ENCODE results near the gene LZTS2.
"Not testable (repeated sequence)": the region's sequence is repeated elsewhere in the genome, so short reads cannot be mapped to it uniquely, and the experiment has no call there.

Gene LZTS2

DNA sequence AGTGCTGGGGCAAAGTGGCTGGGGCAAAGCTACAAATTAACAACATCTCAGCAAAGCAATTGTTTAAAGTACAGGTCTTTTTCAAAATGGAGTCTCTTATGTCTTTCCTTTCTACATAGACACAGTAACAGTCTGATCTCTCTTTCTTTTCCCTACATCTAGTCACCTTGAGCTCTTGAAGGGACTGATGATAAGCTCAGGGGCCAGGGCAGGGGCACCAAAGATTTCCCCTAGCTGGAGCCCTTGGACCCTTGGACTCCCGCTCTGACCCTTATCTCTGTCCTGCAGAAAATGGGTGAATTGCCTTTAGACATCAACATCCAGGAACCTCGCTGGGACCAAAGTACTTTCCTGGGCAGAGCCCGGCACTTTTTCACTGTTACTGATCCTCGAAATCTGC, 34.8 kb downstream of the LZTS2 start:
- DNase-seq: not testable (repeated sequence)

DNA sequence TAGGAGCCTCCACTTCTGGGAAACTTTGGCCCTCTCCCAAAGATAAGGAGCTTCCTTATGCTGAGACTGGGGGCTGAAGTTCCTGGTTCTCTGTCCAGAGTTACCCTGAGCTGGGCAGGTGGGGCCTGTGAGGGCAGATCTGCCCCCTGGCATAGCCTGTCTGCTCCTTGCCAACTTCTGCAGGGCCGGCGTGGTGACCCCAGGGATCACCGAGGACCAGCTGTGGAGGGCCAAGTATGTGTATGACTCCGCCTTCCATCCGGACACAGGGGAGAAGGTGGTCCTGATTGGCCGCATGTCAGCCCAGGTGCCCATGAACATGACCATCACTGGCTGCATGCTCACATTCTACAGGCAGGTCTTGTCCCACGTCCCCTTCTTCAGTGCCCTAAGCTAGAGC, 35.7 kb downstream of the LZTS2 start:
- no peak for DNase-seq

DNA sequence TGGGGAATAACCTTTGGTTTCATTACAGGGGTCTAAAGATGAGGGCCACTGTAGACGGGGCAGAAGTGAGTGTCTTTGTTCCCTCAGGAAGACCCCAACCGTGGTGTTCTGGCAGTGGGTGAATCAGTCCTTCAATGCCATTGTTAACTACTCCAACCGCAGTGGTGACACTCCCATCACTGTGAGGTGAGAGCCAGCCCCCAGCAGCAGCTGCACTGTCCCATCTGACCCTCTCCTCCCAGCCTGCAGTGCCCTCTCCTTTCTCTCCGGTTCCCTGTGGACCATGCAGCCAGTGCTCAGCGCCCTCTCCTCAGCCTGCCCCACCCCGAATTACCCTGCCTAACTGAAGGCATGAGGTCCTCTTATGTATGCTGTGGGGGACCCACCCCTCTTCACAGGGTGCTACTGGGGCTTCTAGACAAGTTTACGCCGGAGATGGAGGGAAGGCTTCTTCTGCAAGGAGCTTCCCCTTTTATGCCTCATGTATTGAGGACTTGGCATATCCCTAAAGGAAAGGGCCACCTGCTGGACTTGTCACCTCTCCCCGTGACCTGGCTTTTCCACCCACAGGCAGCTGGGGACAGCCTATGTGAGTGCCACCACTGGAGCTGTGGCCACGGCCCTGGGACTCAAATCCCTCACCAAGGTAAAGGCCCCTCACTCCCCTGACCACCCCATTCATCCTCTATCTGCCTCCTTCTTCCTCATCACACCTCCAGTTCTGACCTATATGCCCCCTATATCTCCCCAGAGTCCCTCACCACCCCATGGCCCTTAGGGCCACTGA, 36.5 kb downstream of the LZTS2 start:
- no peak for DNase-seq

DNA sequence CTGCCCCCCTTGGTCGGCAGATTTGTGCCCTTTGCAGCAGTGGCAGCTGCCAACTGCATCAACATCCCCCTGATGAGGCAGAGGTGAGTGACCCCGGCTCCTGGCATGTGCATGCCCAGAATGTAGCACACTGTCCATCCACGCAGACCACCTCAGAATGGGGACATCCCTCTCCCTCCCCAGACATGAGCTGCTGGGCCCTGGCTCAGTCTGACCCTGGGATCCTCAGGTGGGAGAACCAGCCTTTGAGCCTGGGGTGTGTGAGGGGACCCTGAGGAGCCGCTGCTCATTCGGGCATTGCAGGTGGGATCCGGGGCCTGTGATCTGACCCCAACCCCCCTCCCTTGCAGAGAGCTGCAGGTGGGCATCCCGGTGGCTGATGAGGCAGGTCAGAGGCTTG, 37.1 kb downstream of the LZTS2 start:
- no peak for DNase-seq

DNA sequence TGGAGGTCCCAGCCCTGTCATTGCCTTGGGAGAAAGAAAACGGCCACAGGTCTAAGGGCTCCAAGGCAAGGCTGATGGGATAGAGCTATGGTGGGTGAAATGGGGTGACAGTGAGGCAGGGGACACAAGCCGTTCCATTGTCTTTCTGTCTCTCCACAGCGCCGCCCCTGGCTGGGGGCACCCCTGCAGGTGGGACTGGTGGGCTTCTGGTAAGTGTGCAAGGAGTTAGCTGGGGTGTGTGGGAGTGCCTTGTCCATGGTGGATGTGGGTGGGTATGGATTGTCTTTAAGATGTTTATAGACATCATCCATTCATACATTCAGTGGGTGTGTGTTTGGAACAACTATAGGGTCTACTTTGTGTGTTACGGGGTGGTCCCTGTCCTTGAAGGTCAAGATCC, 38.9 kb downstream of the LZTS2 start:
- DNase-seq: no peak

DNA sequence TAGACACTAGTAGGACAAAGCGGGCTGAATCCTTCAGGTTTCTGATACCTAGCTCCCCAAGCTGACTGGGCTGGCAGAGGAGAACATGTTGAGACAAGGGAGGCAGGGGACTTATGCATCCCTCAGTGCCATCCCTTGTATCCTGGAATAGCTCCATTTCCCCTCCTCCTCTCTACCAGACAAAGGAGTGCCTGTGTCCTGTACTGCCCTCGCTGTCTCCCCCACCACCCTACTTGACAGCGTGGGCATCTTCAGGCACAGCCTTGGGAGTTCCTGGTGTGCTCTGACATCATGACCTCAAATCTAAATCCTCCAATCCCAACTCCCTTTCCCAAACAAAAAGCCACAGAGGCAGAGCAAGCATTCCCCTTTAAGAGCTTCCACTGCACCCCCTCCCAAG, 40.5 kb downstream of the LZTS2 start:
- no peak for DNase-seq

DNA sequence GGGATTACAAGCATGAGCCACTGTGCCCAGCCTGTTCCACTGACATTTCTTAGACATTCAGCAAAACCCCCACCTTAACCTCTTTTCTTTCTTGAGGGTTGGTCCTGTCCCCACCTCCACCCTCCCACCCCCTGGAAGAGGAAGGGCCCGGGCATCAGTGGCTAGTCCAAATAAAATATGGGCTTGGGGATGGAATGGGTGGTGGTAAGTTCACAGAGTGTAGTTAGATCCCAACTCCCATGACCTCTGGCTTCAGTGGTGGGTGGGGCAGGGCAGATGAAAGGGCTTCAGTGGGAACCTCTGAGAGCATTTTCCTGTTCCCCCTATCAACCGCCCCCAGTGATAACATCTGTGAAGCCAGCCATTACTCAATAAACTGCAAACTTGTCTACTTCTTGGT, 41.2 kb downstream of the LZTS2 start:
- DNase-seq: no peak

DNA sequence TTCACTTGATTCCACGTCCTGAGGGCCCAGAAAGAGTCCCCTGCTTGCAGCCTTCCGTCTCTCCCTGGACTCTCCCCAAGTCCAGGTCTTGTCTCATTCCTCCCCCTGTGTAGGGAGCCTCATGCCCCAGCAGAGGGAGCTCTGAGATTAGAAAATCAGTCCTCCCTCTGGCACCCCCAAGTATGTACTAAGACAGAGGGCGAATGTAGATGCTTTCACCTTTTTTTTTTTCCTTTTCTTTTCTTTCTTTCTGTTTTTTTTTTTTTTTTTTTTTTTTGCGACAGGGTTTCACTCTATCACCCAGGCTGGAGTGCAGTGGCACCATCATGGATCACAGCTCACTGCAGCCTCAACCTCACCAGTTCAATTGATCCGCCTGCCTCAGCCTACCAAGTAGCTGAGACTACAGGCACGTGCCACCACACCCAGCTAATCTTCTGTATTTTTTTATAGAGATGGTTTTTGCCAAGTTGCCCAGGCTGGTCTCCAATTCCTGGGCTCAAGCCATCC, 41.7 kb downstream of the LZTS2 start:
- DNase-seq: peak; percentile 50

DNA sequence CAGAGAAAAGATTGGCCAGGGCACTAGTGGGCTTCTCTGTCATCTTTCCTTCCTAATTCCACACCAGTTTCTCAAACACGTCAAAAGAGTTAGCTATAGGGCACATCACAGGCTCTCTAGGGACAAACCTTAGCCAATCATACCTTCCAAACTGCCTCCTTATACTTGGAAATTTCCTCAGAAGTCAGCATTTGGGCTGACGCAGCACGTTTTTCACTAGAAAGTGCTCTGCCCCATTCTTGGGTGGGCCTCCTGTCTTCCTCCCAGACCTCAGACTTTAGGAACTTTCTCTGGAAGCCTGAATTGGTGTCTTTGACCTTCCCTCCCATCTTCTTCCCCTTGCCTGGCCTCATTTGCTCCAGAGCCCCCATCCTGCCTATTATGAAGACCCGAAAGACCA, 42.5 kb downstream of the LZTS2 start:
- DNase-seq: no peak

DNA sequence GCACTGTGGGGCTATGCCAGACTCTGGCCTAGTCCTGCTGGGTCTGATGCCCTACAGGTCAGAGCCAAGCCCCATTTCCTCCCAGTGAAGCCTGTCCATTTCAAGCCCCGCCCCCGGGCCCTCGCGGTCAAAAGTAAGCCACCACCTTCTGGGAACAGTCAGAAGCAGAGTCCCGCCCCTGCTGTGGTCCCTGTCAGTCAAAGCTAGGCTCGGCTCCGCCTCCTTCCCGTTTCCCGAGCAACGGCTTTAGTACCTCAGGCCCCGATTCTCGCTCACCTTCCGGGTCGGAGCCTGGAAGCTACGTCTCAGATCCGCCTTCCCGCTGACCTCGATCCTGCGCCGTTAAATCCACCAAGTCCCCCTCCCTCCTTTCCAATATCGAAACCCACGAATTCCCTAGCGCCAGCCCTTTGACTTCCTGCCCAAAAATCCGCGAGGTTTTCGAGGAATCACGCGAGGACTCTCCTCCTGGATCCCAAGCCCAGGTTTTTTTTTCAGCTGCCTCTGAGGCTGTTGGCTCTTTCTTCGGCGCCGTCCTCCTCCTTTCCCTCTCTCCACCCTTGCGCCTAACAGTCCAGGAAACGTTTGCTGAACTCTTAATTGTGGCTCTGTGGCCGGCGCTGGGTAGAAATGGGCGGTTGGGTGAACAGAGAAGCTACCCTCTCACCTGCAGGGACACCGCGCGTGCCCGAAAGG, 43.2 kb downstream of the LZTS2 start:
- DNase-seq: peak; percentile 91

DNA sequence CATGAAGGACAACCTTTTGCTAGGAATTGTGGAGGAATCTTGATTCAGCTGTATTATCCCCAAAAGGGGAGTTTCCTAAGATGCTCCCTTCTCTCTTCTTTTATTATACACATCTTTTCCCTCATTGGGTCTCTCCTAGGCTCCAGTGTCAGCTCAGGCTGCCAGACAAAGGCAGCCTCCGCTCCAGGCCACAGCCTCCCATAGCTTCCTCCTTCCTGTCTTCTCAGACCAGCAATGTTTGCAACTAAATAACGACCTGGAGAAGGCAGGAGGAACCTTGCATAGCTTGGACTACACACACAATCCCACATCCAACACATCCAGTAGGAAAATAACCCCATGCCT, 43.7 kb downstream of the LZTS2 start:
- DNase-seq: no peak

DNA sequence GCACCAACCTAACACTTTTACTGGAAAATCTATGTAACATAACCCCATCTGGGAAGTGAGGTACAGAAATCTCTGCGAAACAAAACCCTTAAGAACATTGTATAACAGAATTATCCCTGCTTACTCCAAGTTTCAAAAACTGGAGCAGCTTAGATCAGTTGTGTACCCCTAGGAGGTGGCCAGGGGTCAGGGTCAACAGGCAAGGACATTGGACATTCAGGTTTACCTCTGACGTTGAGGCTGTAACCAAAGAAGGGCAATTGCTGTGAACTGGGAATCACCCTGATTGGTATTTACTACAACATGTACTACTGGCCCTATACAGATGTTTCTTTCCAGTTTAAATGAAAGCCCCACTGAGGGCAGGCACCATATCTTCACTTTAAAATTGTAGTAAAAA, 44.5 kb downstream of the LZTS2 start:
- DNase-seq: no peak

DNA sequence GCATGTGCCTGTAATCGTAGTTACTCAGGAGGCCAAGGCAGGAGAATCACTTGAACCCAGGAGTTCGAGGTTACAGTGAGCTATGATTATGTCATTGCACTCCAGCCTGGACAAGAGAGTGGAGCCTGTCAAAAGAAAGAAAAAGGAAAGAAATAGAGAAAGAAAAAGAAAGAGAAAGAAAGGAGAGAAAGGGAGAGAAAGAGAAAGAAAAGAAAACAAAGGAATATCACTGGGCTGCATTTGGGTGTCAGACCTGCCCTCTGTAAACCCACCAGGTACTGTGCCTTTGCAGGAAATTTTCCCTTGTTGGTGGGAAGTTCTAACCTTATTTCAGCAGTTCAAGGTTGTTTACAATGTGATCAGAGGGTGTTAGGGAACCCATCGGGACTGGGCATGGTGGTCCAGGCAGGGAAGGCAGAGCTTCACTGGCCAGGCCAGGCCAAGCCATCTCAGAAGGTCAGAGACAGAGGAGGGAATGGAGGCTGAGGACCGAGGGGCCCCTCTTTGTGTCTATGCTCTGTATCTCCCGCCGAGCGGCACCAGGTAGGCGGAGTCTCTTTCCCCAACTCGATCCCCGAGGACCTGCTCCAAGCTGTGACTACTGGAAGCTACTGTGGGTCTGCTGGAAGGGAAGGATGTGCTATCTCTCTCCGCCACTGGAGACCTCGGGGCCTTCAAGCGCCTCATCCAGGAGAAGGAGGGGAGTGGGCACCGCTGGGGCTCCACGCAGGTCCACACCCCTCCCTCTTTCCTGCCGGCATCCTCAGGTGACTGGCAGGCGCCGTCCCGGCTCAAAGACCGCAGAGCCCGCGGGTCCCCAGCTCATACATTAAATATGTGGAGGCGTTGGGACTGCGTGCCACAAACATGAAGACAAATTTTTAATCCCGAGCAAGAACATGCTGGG, 47.0 kb downstream of the LZTS2 start:
- DNase-seq: no peak

DNA sequence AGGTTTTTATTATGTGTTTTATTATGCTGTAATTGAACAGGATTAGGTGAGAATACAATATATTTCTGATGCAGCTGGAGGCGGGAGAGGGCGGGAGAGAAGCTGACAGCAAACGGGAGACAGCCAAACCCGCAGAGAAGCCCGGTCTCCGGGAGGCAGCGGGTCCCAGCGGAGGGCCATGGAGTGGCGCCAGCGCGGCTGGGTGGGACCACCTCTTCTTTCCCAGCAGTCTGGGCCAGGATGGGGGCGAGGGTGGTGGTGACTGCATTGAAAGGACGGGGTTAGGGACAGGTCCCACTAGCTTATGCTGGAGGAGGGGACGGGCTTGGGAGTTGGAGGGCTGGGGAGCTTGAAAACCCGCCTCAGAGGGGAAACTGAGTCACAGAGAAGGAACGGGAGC, 47.7 kb downstream of the LZTS2 start:
- DNase-seq: no peak

DNA sequence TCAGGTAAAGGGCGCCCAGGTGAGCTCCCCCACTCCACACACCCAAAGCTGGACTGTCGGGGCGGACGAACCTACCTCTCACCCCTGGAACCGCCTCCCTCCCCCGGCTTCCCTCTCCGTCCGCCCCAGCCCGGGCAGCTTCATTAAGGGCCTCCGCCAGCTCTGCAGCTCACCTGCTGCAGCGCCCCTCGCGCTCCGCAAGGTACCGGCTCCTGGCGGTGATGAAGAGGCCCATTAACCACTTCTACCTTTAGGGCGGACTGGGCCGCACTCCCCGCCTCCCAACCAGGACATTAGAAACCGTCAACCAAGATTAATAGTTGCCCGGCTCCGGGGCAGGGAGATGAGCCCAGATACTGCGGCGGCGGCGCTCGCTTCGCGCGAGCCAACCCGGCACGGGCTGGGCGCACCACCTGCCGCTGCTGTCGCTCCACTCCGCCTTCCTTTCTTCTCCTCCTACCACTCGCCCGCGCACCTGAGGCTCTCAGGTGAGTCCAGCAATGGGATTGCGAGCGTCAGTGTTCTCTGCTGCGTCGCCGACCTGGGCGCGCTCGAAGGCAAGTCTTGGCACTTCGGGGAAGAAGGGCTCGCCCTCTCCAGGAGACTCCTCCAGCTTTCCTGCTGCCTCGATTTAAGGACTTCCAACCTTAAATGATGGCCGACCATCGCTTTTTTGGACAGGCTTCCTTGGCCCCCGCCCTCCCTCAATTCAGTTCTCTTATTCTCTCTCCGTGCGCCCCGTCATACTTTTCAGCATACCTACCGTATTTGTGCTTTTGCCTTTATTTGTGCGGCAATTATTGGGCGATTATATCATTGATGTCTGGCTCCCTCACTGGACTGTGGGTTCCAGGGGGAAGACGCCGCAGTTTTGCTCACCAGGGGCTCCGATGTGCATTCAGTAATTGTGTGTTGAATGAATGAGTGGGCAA, 48.6 kb downstream of the LZTS2 start:
- DNase-seq: no peak

DNA sequence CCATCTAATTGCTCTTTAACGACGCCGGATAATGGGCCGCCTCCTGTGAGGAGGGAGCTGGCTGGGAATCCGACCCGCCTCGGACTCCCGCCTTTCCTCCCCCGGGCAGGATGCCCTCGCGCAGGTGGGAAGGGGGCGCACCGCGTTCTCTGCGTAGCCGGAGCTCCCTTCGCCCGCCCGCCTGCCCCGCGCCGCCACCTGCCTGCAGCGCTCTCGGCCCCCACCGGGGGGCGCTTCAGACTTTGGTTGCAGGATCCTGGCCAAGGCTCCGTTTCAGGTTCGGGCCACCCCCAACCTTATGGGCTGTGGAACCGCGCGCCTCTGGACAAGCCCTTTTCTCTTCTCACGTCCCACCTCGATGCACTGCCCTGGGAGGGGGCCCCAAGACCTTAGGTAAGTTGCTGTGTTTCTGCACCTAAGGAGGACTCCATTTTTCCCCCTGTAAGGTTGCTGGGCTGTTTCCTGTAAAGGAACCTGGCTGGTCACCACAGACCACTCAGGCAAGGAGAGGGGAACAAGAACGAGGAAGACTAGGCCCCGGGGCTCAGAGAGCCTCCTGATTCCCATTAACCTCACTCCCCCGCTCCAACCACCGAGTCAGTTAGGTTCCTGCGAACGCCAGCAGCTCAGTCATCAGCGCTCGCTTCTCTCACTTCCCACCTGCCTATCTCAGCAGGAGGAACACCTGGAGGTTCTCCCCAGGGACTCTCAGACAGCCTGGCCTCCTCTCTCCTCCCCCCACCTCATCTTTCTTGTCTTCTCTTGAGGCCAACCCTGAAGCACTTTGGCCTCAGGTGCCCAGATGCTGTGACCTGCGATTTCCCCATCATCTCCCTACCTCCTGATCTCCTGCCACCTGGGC, 50.8 kb downstream of the LZTS2 start:
- DNase-seq: peak; percentile 64

DNA sequence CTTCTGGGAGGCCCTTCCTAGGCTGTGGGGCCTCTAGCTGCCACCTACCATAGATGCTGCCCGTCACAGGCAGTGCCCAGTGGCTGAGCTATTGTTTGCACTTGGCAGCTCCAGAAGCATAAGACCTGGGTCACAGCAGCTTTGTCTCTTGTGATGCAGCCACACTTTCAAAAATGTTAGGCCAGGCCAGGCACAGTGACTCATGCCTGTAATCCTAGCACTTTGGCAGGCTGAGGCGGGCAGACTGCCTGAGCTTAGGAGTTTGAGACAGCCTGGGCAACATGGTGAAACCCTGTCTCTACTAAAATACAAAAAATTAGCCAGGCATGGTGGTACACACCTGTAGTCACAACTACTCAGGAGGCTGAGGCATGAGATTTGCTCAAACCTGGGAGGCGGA, 52.7 kb downstream of the LZTS2 start:
- DNase-seq: no peak

DNA sequence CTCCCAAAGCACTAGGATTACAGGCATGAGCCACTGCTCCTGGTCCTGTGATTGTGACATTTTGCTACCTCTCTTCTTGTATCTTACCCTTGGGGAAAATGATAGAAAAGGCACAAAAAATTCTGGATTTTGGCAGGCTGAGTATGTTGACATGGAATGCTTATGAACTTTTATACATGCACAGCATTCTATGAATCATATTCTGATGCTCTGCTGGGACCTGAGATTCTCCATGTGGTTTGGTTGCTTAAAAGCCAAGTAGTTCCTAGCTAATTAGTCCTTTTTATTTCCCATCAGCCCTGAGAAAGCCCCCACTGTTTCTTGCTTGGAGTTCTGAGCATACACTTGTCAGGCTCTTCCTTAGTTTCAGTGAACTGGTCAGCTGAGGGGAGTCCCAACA, 53.9 kb downstream of the LZTS2 start:
- DNase-seq: no peak

DNA sequence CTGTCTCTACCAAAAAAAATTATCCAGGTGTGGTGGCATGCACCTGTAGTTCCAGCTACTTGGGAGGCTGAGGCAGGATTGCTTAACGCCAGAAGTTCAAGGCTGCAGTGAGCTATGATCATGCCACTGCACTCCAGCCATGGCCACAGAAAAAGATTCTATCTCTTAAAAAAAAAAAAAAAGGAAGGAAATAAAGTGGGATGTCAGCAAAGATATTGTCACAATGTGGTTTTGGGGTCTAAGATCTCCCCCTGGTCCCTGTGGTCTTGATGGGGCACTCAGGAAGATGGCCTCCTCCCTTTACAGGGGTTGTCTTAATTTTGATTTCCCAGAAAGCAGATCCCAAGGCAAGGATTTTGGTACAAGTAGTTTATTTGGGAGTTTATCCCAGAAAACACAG, 54.7 kb downstream of the LZTS2 start:
- DNase-seq: no peak

DNA sequence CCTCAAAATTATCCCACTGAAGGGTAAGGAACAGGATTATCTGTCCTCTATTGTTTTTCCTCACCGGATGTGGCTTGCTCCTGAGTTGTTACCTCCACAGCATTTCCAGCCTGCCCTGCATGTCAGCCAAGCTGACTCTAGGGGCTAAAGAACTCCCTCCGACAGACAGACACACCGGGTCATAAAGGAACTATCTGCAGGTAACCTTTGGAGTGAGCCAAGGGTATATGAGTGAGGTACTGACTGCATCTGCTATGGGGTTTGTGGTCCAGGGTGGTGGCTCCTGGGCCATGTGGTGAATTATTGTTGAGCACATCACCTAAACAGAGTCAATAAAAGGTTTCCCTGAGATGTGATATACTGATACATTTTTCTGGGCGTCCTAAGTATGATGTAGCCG, 55.3 kb downstream of the LZTS2 start:
- no peak for DNase-seq

DNA sequence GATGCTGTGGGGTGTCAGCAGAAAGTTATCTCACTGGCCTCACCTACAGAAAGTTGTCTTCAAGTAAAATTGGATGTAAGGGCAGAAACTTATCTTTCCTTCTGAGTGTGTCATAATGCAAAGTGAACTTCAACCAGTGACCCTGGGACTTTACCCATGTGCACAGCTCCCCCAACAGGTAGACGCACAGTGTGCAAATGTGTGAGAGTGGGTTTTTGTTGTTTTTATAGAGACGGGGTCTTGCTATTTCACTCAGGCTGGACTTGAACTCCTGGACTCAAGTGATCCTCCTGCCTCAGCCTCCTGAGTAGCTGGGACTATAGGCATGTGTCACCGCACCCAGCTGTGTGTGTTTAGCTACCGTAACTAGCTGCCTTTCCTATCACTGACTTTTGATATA, 55.8 kb downstream of the LZTS2 start:
- DNase-seq: no peak
